Peyer's patch (tissue), 4 donors: Measurements from ENCODE around the gene UBXN6. TPM values are rescaled to one million over a fixed set of nuclear protein-coding genes. Genes with fewer than 3 reads are reported as not detected.
A peak's percentile ranks its signal among the peaks of the same experiment; 100 is the strongest.

Experiments used
- DNase-seq, 3 donors: peaks; one replicate each; pipeline ENCODE4 v3.0.0-alpha.2; 2017 to 2019
- H3K27ac ChIP-seq, 4 donors: fragments of 200-600 bp; sonication (generic); one replicate each; pipeline ENCODE4 v1.5.1; 2016 to 2019
- H3K27me3 ChIP-seq, 2 donors: fragments of 200-600 bp; sonication (generic); one replicate each; pipeline ENCODE4 v1.5.1; 2019
- H3K36me3 ChIP-seq, 3 donors: fragments of 200-600 bp; sonication (generic); one replicate each; pipeline ENCODE4 v1.5.1; 2016 to 2019
- H3K4me1 ChIP-seq, 4 donors: fragments of 200-600 bp; sonication (generic); one replicate each; pipeline ENCODE4 v1.5.1; 2016 to 2019
- H3K4me3 ChIP-seq, 4 donors: fragments of 200-600 bp; sonication (generic); 1 replicate in 3 of 4; 2 replicates in 1 of 4; pipeline ENCODE4 v1.5.1; 2016 to 2019; ENCODE audit warnings: mild to moderate bottlenecking in 1 of 4
- H3K9me3 ChIP-seq, 4 donors: fragments of 200-600 bp; sonication (generic); one replicate each; pipeline ENCODE4 v1.5.1; 2016 to 2019; ENCODE audit warnings: mild to moderate bottlenecking in 1 of 4
- CTCF ChIP-seq, 6 experiments: fragments of 450-650 bp in 4 of 6; fragments of 200-600 bp in 2 of 6; sonication (generic) in 1 of 6; IDR thresholded peaks; one replicate each; pipeline ENCODE4 v1.5.1; 2017 to 2019; ENCODE audit warnings: antibody characterized with exemption in 6 of 6, mild to moderate bottlenecking in 3 of 6, moderate library complexity in 1 of 6
- POLR2A ChIP-seq, 2 donors: fragments of 450-650 bp; IDR thresholded peaks; one replicate each; pipeline ENCODE4 v1.5.1; 2017; ENCODE audit warnings: antibody characterized with exemption in 2 of 2, mild to moderate bottlenecking in 2 of 2, moderate library complexity in 2 of 2
- total RNA-seq, 4 donors: library from RNA; depleted of rRNA; stranded (reverse); fragments of >200 nt; gene quantifications; one replicate each; pipeline ENCODE4 v1.1.0, GENCODE V29; 2016

UBXN6 gene
- total RNA-seq, 4 donors from 2014 or later = 94.9 to 178 (median 163) TPM

- DNase-seq = no peak
- Histone ChIP-seq H3K36me3 (peaks cover 0 to 4% (median 0%) of the 10 kb centered on the region in 3 donors), H3K9me3 (no peaks in the 10 kb centered on the region), H3K4me1 (peaks cover 0 to 12% (median 10%) of the 10 kb centered on the region in 4 donors), H3K27me3 (no peaks in the 10 kb centered on the region), H3K27ac (no peak overlapping the region), H3K4me3 (no peak overlapping the region)
- TF ChIP-seq POLR2A (IDR thresholded peaks at IDR 0.05) (no peak), CTCF (IDR thresholded peaks at IDR 0.05) (no peak)
These were observed 51.6 kb downstream of the UBXN6 start for GRCh38 chr19:4405977-4406376.

- Histone ChIP-seq H3K27ac (peak overlapping the region; percentile 60 to 88 (median 77)), H3K36me3 (no peaks in the 10 kb centered on the region), H3K4me1 (peaks cover 0 to 22% (median 15%) of the 10 kb centered on the region in 4 donors), H3K9me3 (no peaks in the 10 kb centered on the region), H3K4me3 (peak overlapping the region; percentile 65 to 95 (median 75)), H3K27me3 (no peaks in the 10 kb centered on the region)
- TF ChIP-seq POLR2A (IDR thresholded peaks at IDR 0.05) = no peak
- TF ChIP-seq CTCF (IDR thresholded peaks at IDR 0.05) = no peak
- peak in 1 of 3 donors; percentile 53 for DNase-seq
These were observed 54.4 kb downstream of the UBXN6 start for GRCh38 chr19:4403005-4403761.

- Histone ChIP-seq H3K4me3 (peak within 1 kb of the TSS; percentile 65 to 95 (median 75)), H3K27me3 (no peaks in the 10 kb centered on the region), H3K9me3 (no peaks in the 10 kb centered on the region), H3K27ac (peak within 1 kb of the TSS; percentile 71 to 90 (median 88)), H3K4me1 (peaks cover 0 to 22% (median 15%) of the 10 kb centered on the region in 4 donors), H3K36me3 (peaks cover 0 to 7% (median 0%) of the 10 kb centered on the region in 3 donors)
- peak in 1 of 2 donors; percentile 54 for TF ChIP-seq POLR2A (IDR thresholded peaks at IDR 0.05)
- peak in 2 of 6 experiments; percentile 3 for TF ChIP-seq CTCF (IDR thresholded peaks at IDR 0.05)
- peak; percentile 99 to 100 (median 99) for DNase-seq
These were observed 55.2 kb downstream of the UBXN6 start, which contains the start of gene CHAF1A for GRCh38 chr19:4402171-4403004. TSS of gene CHAF1A (plus strand) at chr19:4402640. CDS start at chr19:4402763, 123 bp downstream.

GRCh38 chr19:4401769-4402170, 55.8 kb downstream of the UBXN6 start:
- peak overlapping the region; percentile 71 to 90 (median 88) for H3K27ac ChIP-seq
- H3K4me3 ChIP-seq = peak overlapping the region; percentile 14 to 95 (median 72)
- TF ChIP-seq CTCF (IDR thresholded peaks at IDR 0.05) (no peak), POLR2A (IDR thresholded peaks at IDR 0.05) (peak in 1 of 2 donors; percentile 15)
- peaks cover 0 to 9% (median 0%) of the 10 kb centered on the region in 3 donors for H3K36me3 ChIP-seq
- H3K4me1 ChIP-seq = peaks cover 0 to 22% (median 15%) of the 10 kb centered on the region in 4 donors
- no peak for DNase-seq
- no peaks in the 10 kb centered on the region for H3K27me3 ChIP-seq
- no peaks in the 10 kb centered on the region for H3K9me3 ChIP-seq

- H3K36me3 ChIP-seq = peaks cover 0 to 19% (median 0%) of the 10 kb centered on the region in 3 donors
- peak; percentile 90 to 97 (median 96) for DNase-seq
- TF ChIP-seq CTCF (IDR thresholded peaks at IDR 0.05) = peak; percentile 94 to 100 (median 99)
- TF ChIP-seq POLR2A (IDR thresholded peaks at IDR 0.05) = peak in 1 of 2 donors; percentile 80
- H3K4me1 ChIP-seq = peaks cover 0 to 22% (median 15%) of the 10 kb centered on the region in 4 donors
- H3K4me3 ChIP-seq = peak within 1 kb of the TSS; percentile 96 to 99 (median 98)
- no peaks in the 10 kb centered on the region for H3K9me3 ChIP-seq
- H3K27me3 ChIP-seq = no peaks in the 10 kb centered on the region
- H3K27ac ChIP-seq = peak within 1 kb of the TSS; percentile 96 to 98 (median 96)
These were observed 57.3 kb downstream of the UBXN6 start, which contains the start of gene SH3GL1 for GRCh38 chr19:4400135-4400936. TSS of gene SH3GL1 (minus strand) at chr19:4400547. CDS start at chr19:4400368, 179 bp downstream.
